ENCODE results near the gene GRIN1.

GRCh38 chr9:137190315-137190856, 51.4 kb downstream of the GRIN1 start:
- TF ChIP-seq CTCF (IDR thresholded peaks at IDR 0.05): no peak
- no peak for TF ChIP-seq EP300 (IDR thresholded peaks at IDR 0.05)
- TF ChIP-seq POLR2AphosphoS5 (IDR thresholded peaks at IDR 0.05): no peak
- no peak for TF ChIP-seq POLR2A (IDR thresholded peaks at IDR 0.05; ENCODE audit: low read depth)

Measured in esophagus muscularis mucosa (tissue), 4 donors.